GM19463 (cell line): Measurements from ENCODE around the gene RETSAT.

Experiments used
- ATAC-seq: cut with Tn5 transposase; IDR thresholded peaks from one replicate; pipeline ENCODE4 v1.9.1; 2021; ENCODE audit warnings: mild to moderate bottlenecking, moderate library complexity; ENCODE audit not compliant: unreplicated experiment

RETSAT gene

GRCh38 chr2:85309699-85310321, 44.5 kb downstream of the RETSAT start:
- peak; percentile 32 for ATAC-seq

GRCh38 chr2:85308896-85309555, 45.3 kb downstream of the RETSAT start:
- peak; percentile 53 for ATAC-seq

GRCh38 chr2:85308201-85308600, 46.1 kb downstream of the RETSAT start:
- ATAC-seq, result no peak

GRCh38 chr2:85307527-85307897, 46.8 kb downstream of the RETSAT start:
- ATAC-seq, result no peak

GRCh38 chr2:85303780-85304531, 50.4 kb downstream of the RETSAT start:
- no peak for ATAC-seq

- ATAC-seq, result no peak
These were observed 52.2 kb downstream of the RETSAT start for GRCh38 chr2:85302121-85302520.
